A673 (cell line): ENCODE results near the gene NOMO2. TPM values are rescaled to one million over a fixed set of nuclear protein-coding genes. Genes with fewer than 3 reads are reported as not detected.
"Not testable (repeated sequence)": the region's sequence is repeated elsewhere in the genome, so short reads cannot be mapped to it uniquely, and the experiment has no call there.

Experiments used
- BruUV-seq: library from RNA; stranded (reverse); fragments of 400-500 nt; replicated peaks from 2 replicates; lab custom pipeline; 2021; lab: Mats Ljungman, UMichigan
- CTCF ChIA-PET: fragments of 300-600 bp; sonication (Branson Sonifier 250); formaldehyde crosslinking; loops from one replicate; lab custom pipeline; 2022; ENCODE audit warnings: antibody characterized with exemption; lab: Charles Lee
- POLR2A ChIA-PET: fragments of 300-600 bp; sonication (Branson Sonifier 250); formaldehyde crosslinking; loops from one replicate; lab custom pipeline; 2022; ENCODE audit warnings: antibody characterized with exemption; ENCODE audit not compliant: low non-redundant PET; lab: Charles Lee
- DNase-seq: peaks from one replicate; pipeline ENCODE4 v3.0.0-alpha.2; 2015; ENCODE audit warnings: low spot score
- H3K27ac ChIP-seq: fragments of 200-600 bp; sonication (generic); 2 replicates; pipeline ENCODE4 v1.5.1; 2016; ENCODE audit warnings: mixed run types, low read depth, mild to moderate bottlenecking, mixed read lengths, antibody characterized with exemption, low read length; ENCODE audit not compliant: poor library complexity, severe bottlenecking
- H3K27me3 ChIP-seq: fragments of 200-600 bp; sonication (generic); replicated peaks from 2 replicates; pipeline ENCODE4 v1.6.1; 2017; ENCODE audit warnings: mixed run types, low read depth, mild to moderate bottlenecking, mixed read lengths, antibody characterized with exemption, low read length; ENCODE audit not compliant: insufficient read depth, poor library complexity
- H3K36me3 ChIP-seq: fragments of 200-600 bp; sonication (generic); 2 replicates; pipeline ENCODE4 v1.6.1; 2016; ENCODE audit warnings: mixed run types, mild to moderate bottlenecking, mixed read lengths, antibody characterized with exemption, low read length; ENCODE audit not compliant: insufficient read depth, poor library complexity, severe bottlenecking
- H3K4me1 ChIP-seq: fragments of 200-600 bp; sonication (generic); 2 replicates; pipeline ENCODE4 v1.6.1; 2017; ENCODE audit warnings: mixed run types, mild to moderate bottlenecking, mixed read lengths, antibody characterized with exemption, low read length; ENCODE audit not compliant: insufficient read depth, poor library complexity, severe bottlenecking
- H3K4me3 ChIP-seq: fragments of 200-600 bp; sonication (generic); 2 replicates; pipeline ENCODE4 v1.5.1; 2016; ENCODE audit warnings: low read depth, mixed run types, mild to moderate bottlenecking, mixed read lengths, low read length; ENCODE audit not compliant: poor library complexity, severe bottlenecking
- H3K9me3 ChIP-seq: fragments of 200-600 bp; sonication (generic); 2 replicates; pipeline ENCODE4 v1.6.1; 2016; ENCODE audit warnings: mixed run types, low read depth, mild to moderate bottlenecking, mixed read lengths, antibody characterized with exemption, low read length; ENCODE audit not compliant: poor library complexity, severe bottlenecking
- EZH2 ChIP-seq: fragments of 200-600 bp; sonication (generic); IDR thresholded peaks from 2 replicates; pipeline ENCODE4 v1.6.1; 2017; ENCODE audit warnings: borderline replicate concordance, low read depth, mild to moderate bottlenecking, mixed read lengths, antibody characterized with exemption, low read length; ENCODE audit not compliant: poor library complexity, severe bottlenecking
- intact Hi-C: fragments of 100-400 bp; cut with micrococcal nuclease; formaldehyde crosslinking; loops from one replicate; pipeline ENCODE4 v1.10.0; 2022; ENCODE audit not compliant: unreplicated experiment
- total RNA-seq: library from RNA; stranded (reverse); gene quantifications from 2 replicates; pipeline ENCODE4 v1.2.3, GENCODE V29; 2021
- TF ChIP-seq, protein P1 (sequence below): fragments of 300-800, 200-600 bp; sonication (generic); conservative IDR thresholded peaks from 2 replicates; pipeline ENCODE4 v1.5.1; 2017; ENCODE audit warnings: low read depth, mild to moderate bottlenecking, antibody characterized with exemption, low read length, moderate library complexity, mixed read lengths

Gene NOMO2
- total RNA-seq, 1 experiment from 2014 or later: 115 TPM

DNA sequence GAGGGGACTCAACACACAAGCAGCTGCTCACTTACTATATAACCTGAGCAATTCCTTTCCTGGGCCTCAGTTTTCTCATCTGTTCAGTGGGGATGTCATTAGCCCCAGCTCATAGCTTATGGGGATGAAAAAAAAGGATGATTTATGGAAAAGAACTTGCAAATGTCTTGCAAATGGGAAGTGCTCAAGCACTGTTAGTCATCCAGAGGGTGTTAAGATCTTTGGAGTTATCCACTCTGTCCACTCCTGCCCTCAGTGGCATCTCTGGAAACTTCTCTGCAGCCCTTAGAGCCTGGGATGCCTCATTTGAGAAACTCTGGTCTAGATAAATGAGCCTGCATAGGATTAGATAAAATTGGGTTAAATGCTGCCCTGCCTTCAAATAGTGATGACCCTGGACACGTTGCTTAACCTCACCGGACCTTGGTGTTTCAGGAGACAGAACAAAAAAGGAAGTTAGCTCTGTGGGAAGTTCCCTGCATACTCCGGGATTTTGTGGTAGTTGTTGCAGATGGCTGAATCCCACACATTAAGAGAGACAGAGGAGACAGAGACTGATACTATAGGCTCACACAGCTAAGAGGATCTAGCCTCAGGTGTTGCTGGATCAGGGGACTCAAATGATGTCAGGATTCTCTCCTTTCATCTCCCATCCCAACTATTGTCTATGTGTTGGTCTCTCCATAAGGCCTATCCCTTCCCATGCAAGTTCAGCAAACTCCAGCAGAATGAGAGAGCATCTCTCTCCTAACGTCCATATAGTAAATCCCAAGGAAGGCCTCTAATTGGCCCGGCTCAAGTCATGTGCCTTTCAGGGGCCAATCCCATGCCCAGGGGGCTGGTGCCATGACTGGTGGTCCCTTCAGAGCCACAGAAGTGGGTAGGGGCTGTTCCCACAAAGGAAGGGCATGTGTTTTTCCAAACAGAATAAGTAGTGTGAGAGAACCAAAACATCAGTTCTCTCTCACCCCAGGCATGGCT is 25.0 kb upstream of the NOMO2 start:
- DNase-seq, H3K27me3 ChIP-seq, H3K27ac ChIP-seq, H3K4me3 ChIP-seq, CTCF ChIA-PET, H3K4me1 ChIP-seq, H3K36me3 ChIP-seq, POLR2A ChIA-PET, H3K9me3 ChIP-seq, intact Hi-C loops, BruUV-seq: not testable (repeated sequence)

DNA sequence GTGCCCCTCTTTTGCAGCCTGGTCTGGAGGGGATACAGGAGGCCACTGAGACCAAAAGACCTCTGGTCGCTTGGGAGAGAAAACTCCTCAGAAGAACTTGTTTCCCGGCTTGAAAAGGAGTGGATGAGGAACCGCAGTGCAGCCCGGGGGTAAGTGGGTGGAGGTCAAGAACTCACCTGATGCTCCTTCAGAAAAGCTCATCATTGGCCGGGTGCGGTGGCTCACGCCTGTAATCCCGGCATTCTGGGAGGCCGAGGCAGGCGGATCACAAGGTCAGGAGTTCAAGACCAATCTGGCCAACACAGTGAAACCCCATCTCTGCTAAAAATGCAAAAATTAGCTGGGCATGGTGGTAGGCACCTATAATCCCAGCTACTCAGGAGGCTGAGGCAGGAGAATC is 23.9 kb upstream of the NOMO2 start:
- POLR2A ChIA-PET, CTCF ChIA-PET, H3K36me3 ChIP-seq: not testable (repeated sequence)

DNA sequence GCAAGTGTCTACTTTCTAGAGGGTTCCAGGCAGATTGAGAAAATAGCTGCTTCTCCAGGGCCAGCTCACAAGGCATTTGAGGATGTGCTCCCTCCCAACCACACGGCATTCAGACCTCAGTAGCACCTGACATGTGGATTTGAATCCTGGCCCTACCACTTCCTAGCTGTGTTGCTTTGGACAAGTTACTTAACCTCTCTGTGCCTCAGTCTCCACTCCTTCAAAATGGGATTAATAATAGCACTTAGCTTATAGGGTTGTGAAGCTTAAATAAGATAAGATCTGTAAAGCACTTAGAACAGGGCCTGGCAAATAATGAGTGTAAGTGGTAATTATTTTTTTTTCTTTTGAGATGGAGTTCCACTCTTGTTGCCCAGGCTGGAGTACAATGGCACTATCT is 21.0 kb upstream of the NOMO2 start:
- Histone ChIP-seq H3K4me3 (no peak overlapping the region), H3K4me1 (no peaks in the 10 kb centered on the region), H3K27me3 (no peaks in the 10 kb centered on the region), H3K27ac (no peak overlapping the region), H3K9me3 (no peaks in the 10 kb centered on the region), H3K36me3 (no peaks in the 10 kb centered on the region)
- ChIA-PET CTCF (no interaction called here), POLR2A (no interaction called here)
- intact Hi-C loops: no loop called here
- DNase-seq: no peak
- no TSS peak for BruUV-seq
- TF ChIP-seq, protein P1, sequence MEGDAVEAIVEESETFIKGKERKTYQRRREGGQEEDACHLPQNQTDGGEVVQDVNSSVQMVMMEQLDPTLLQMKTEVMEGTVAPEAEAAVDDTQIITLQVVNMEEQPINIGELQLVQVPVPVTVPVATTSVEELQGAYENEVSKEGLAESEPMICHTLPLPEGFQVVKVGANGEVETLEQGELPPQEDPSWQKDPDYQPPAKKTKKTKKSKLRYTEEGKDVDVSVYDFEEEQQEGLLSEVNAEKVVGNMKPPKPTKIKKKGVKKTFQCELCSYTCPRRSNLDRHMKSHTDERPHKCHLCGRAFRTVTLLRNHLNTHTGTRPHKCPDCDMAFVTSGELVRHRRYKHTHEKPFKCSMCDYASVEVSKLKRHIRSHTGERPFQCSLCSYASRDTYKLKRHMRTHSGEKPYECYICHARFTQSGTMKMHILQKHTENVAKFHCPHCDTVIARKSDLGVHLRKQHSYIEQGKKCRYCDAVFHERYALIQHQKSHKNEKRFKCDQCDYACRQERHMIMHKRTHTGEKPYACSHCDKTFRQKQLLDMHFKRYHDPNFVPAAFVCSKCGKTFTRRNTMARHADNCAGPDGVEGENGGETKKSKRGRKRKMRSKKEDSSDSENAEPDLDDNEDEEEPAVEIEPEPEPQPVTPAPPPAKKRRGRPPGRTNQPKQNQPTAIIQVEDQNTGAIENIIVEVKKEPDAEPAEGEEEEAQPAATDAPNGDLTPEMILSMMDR: no peak
- TF ChIP-seq EZH2: no peak

More for the DNA sequence above, 23.9 kb upstream of the NOMO2 start:
- H3K27me3 ChIP-seq, H3K9me3 ChIP-seq, BruUV-seq, H3K27ac ChIP-seq, DNase-seq, intact Hi-C loops, H3K4me1 ChIP-seq, H3K4me3 ChIP-seq: not testable (repeated sequence)

DNA sequence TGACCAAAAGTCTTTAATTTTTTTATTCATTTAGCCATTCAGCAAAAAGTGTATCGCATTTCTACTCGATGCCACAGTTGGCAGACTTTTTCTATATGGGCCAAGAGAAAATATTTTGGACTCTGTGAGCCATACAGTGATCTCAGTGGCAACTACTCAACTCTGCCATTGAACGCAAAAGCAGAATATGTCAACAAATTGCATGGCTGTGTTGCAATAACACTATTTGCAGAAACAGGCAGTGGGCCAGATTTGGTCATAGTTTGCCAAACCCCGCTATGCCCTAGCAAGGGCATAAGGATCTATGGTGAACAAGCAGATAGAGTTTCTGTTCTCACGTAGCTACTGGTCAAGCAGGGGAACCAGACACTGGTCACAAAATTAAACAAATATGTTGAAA is 18.5 kb upstream of the NOMO2 start:
- H3K4me1 ChIP-seq, intact Hi-C loops: not testable (repeated sequence)

DNA sequence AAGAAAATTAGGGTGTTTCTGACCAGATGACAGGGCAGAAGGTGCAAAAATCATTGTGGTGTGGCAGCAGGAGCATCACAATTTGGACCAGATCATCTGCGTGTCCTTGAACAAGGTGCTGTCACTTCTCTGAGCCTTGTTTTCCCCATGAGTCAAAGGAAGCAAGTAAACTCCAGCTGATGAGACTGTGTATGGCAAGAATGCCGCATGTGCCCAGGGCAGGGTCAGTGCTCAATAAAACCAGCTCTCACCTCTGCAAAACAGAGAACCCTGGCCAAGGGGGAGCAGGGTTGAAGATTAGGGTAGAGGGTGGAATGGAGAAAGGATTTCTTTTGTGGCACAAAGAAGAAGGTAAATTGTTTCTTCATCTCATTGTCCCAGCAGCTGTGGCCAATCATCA is 17.4 kb upstream of the NOMO2 start:
- DNase-seq, H3K27me3 ChIP-seq, H3K4me1 ChIP-seq, H3K27ac ChIP-seq, H3K9me3 ChIP-seq, BruUV-seq, POLR2A ChIA-PET, CTCF ChIA-PET, H3K36me3 ChIP-seq, H3K4me3 ChIP-seq, intact Hi-C loops: not testable (repeated sequence)

More for the DNA sequence above, 18.5 kb upstream of the NOMO2 start:
- H3K9me3 ChIP-seq, H3K4me3 ChIP-seq, H3K36me3 ChIP-seq, H3K27ac ChIP-seq, BruUV-seq, POLR2A ChIA-PET, H3K27me3 ChIP-seq, CTCF ChIA-PET, DNase-seq: not testable (repeated sequence)

DNA sequence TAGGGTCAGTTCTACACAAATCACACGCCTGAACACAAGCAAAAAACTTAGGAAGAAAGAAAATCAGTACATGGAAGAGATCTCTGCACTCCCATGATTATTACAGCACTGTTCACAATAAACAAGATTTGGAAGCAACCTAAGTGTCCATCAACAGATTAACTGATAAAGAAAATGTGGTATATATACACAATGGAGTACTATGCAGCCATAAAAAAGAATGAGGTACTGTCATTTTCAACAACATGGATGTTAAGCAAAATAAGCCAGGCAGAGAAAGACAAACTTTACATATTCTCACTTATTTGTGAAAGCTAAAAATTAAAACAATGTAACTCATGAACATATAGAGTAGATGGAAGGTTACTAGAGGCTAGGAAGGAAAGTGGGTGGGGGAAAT is 16.0 kb upstream of the NOMO2 start:
- intact Hi-C loops, H3K36me3 ChIP-seq, DNase-seq, H3K27ac ChIP-seq, H3K4me1 ChIP-seq, H3K4me3 ChIP-seq, H3K9me3 ChIP-seq, BruUV-seq, CTCF ChIA-PET, POLR2A ChIA-PET, H3K27me3 ChIP-seq: not testable (repeated sequence)
